ENCODE measurements around the gene GLT8D1.
"Not testable (repeated sequence)": the region's sequence is repeated elsewhere in the genome, so short reads cannot be mapped to it uniquely, and the experiment has no call there.

GLT8D1 gene

DNA sequence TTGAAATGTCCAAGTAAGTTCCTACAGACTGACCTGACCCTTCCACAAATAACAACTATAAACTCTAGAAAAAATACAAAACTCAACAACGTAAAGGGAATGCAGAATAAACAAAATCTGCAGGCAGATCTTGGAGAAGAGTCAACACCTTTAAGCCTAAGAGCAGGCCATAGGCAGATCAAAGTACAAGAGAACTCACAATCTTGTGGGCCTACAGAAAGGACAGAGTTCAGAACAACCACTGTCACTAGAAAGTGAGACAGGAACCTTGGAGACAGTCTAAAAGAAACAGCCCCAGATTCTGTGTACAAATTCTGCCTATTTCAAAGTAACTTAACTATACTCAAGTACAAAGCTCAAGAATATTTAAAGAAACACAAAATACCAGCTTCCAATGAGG is 34.1 kb upstream of the GLT8D1 start:
- FAIRE-seq, result no peak
- no peak for DNase-seq (ENCODE audit: insufficient read length, low spot score)
- no peak for TF ChIP-seq CTCF (IDR thresholded peaks at IDR 0.05; ENCODE audit: insufficient read depth, missing control alignments)

DNA sequence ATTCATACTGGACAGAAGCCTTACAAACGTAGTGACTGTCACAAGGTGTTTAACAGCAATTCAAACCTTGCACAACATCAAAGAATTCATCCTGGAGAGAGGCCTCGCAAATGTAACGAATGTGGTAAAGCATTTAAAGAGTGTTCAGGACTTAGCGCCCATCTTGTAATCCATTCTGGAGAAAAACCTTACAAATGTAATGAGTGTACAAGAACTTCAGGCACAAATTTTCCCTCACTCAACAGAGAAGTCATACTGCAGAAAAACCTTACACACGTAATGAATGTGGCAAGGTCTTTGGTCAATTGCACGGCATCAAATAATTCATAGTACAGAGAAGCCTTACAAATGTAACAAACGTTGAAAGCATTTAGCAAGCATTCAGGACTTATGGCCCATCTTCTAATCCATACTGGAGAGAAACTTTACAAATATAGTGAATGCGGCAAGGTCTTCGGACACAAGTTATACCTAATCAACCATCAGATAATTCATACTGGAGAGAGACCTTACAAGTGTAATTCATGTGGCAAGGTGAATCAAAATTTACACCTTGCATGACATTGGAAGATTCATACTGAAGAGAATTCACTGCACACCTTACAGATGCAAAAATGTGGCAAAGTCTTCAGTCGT is 27.8 kb upstream of the GLT8D1 start:
- DNase-seq (ENCODE audit: insufficient read length, low spot score), result no peak
- peak; percentile 38 for FAIRE-seq
- no peak for TF ChIP-seq CTCF (IDR thresholded peaks at IDR 0.05; ENCODE audit: insufficient read depth, missing control alignments)

GRCh38 chr3:52731590-52731989 is 26.0 kb upstream of the GLT8D1 start:
- no peak for DNase-seq (ENCODE audit: insufficient read length, low spot score)
- TF ChIP-seq CTCF (IDR thresholded peaks at IDR 0.05; ENCODE audit: insufficient read depth, missing control alignments), result no peak
- FAIRE-seq, result no peak

GRCh38 chr3:52730681-52731080 is 25.1 kb upstream of the GLT8D1 start:
- FAIRE-seq (no peak), DNase-seq (ENCODE audit: insufficient read length, low spot score) (no peak)
- TF ChIP-seq CTCF (IDR thresholded peaks at IDR 0.05; ENCODE audit: insufficient read depth, missing control alignments), result no peak

- not testable (repeated sequence) for DNase-seq (ENCODE audit: insufficient read length, low spot score); FAIRE-seq
Measured at GRCh38 chr3:52728753-52729152, 23.2 kb upstream of the GLT8D1 start.

DNA sequence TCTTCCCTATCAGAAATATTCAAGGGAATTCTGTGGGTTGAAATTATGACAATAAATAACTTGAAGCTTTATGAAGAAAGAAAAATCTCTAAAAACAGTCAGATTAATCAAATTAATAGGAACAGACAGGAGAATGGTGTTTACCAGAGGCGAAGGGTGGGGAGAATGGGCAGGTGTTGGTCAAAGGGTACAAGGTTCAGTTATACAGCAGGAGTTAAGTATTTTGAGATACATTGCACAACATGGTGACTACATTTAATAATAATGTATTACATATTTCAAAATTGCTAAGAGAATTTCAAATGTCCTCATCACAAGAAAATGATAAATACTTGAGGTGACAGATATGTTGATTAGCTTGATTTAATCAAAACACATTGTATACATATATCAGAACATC is 18.9 kb upstream of the GLT8D1 start:
- no peak for DNase-seq (ENCODE audit: insufficient read length, low spot score)
- TF ChIP-seq CTCF (IDR thresholded peaks at IDR 0.05; ENCODE audit: insufficient read depth, missing control alignments), result no peak
- no peak for FAIRE-seq

DNA sequence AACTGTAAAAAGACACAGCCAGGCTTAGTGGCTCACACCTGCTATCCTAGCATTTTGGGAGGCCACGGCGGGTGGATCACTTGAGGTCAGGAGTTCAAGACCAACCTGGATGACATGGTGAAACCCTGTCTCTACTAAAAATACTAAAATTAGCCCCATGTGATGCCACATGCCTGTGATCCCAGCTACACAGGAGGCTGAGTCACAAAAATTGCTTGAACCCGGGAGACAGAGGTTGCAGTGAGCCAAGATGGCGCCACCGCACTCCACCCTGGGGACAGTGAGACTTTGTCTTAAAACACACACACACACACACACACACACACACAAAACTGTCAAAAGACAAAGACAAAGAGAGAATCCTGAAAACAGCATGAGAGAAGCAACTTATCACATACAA is 18.3 kb upstream of the GLT8D1 start:
- FAIRE-seq, result no peak
- TF ChIP-seq CTCF (IDR thresholded peaks at IDR 0.05; ENCODE audit: insufficient read depth, missing control alignments), result no peak
- DNase-seq (ENCODE audit: insufficient read length, low spot score), result no peak

GRCh38 chr3:52722491-52722890 is 16.9 kb upstream of the GLT8D1 start:
- no peak for TF ChIP-seq CTCF (IDR thresholded peaks at IDR 0.05; ENCODE audit: insufficient read depth, missing control alignments)
- DNase-seq (ENCODE audit: insufficient read length, low spot score) (no peak), FAIRE-seq (no peak)
